GM12864 (cell line): ENCODE data around the gene SPTBN5.

Experiments
- DNase-seq: peaks from one replicate; pipeline ENCODE4 v3.0.0-alpha.2; 2011; ENCODE audit warnings: low read depth
- H3K4me3 ChIP-seq: 2 replicates; pipeline ENCODE4 v1.5.1; 2011; ENCODE audit warnings: mild to moderate bottlenecking, low read depth, low read length, control low read depth
- CTCF ChIP-seq: IDR thresholded peaks from 2 replicates; pipeline ENCODE4 v1.5.1; 2011; ENCODE audit warnings: low read depth, mild to moderate bottlenecking, moderate library complexity, low read length, control low read depth, inconsistent platforms; ENCODE audit errors: missing control alignments

SPTBN5 gene

GRCh38 chr15:41881920-41882688, 11.7 kb downstream of the SPTBN5 start:
- TF ChIP-seq CTCF, result no peak
- no peak overlapping the region for H3K4me3 ChIP-seq
- no peak for DNase-seq

- DNase-seq, result no peak
Observed at GRCh38 chr15:41881550-41881919, 12.3 kb downstream of the SPTBN5 start.

GRCh38 chr15:41881086-41881485, 12.8 kb downstream of the SPTBN5 start:
- no peak for DNase-seq
- no peak overlapping the region for H3K4me3 ChIP-seq
- TF ChIP-seq CTCF, result no peak

More at GRCh38 chr15:41881550-41881919, 12.3 kb downstream of the SPTBN5 start:
- TF ChIP-seq CTCF, result no peak
- H3K4me3 ChIP-seq, result no peak overlapping the region

- H3K4me3 ChIP-seq, result no peak overlapping the region
- no peak for TF ChIP-seq CTCF
- no peak for DNase-seq
Observed at GRCh38 chr15:41880156-41880877, 13.5 kb downstream of the SPTBN5 start.

GRCh38 chr15:41879321-41879845, 14.5 kb downstream of the SPTBN5 start:
- H3K4me3 ChIP-seq, result no peak overlapping the region

GRCh38 chr15:41878355-41878699, 15.5 kb downstream of the SPTBN5 start:
- no peak for DNase-seq
- no peak overlapping the region for H3K4me3 ChIP-seq
- no peak for TF ChIP-seq CTCF

More at GRCh38 chr15:41879321-41879845, 14.5 kb downstream of the SPTBN5 start:
- no peak for TF ChIP-seq CTCF
- no peak for DNase-seq
